HepG2 (cell line): ENCODE measurements around the gene RNMT. TPM values are rescaled to one million over a fixed set of nuclear protein-coding genes. Genes with fewer than 3 reads are reported as not detected.
A peak's percentile ranks its signal among the peaks of the same experiment; 100 is the strongest.

Experiments
- AGO1 ChIP-seq: fragments of 200-400 bp; formaldehyde crosslinking; IDR thresholded peaks from 2 replicates; pipeline ENCODE4 v1.6.1; 2017; ENCODE audit warnings: mild to moderate bottlenecking, low read depth, low read length, moderate library complexity; ENCODE audit not compliant: poor library complexity, severe bottlenecking
- ARNTL ChIP-seq: sonication (generic); formaldehyde crosslinking; IDR thresholded peaks from 2 replicates; pipeline ENCODE4 v1.4.0; 2020; ENCODE audit warnings: mild to moderate bottlenecking, missing genetic modification reagents
- ESRRA ChIP-seq: sonication (generic); formaldehyde crosslinking; IDR thresholded peaks from 2 replicates; pipeline ENCODE4 v1.5.1; 2020; ENCODE audit warnings: mild to moderate bottlenecking, low read depth, missing genetic modification reagents
- FOSL2 ChIP-seq: sonication (generic); formaldehyde crosslinking; IDR thresholded peaks from 2 replicates; pipeline ENCODE4 v1.4.0; 2020; ENCODE audit warnings: missing genetic modification reagents
- HNRNPK ChIP-seq: fragments of 200-400 bp; formaldehyde crosslinking; IDR thresholded peaks from 2 replicates; pipeline ENCODE4 v1.6.1; 2018; ENCODE audit warnings: low read length, low read depth, moderate library complexity, mild to moderate bottlenecking; ENCODE audit not compliant: poor library complexity, severe bottlenecking
- MXD4 ChIP-seq: IDR thresholded peaks from 2 replicates; pipeline ENCODE4 v1.6.1; 2016; ENCODE audit warnings: mild to moderate bottlenecking, missing biosample characterization, missing genetic modification reagents
- NAIF1 ChIP-seq: sonication (generic); formaldehyde crosslinking; IDR thresholded peaks from 2 replicates; pipeline ENCODE4 v1.5.0; 2020; ENCODE audit warnings: mild to moderate bottlenecking, missing genetic modification reagents, borderline replicate concordance
- PHF20 ChIP-seq: sonication (generic); formaldehyde crosslinking; IDR thresholded peaks from 2 replicates; pipeline ENCODE4 v1.5.0; 2020; ENCODE audit warnings: mild to moderate bottlenecking, missing genetic modification reagents
- PHF21A ChIP-seq: sonication (generic); formaldehyde crosslinking; IDR thresholded peaks from 2 replicates; pipeline ENCODE4 v1.5.0; 2020; ENCODE audit warnings: mild to moderate bottlenecking, missing genetic modification reagents
- SCMH1 ChIP-seq: sonication (generic); formaldehyde crosslinking; IDR thresholded peaks from 2 replicates; pipeline ENCODE4 v1.9.0; 2021; ENCODE audit warnings: missing genetic modification reagents, mild to moderate bottlenecking, borderline replicate concordance
- SIX1 ChIP-seq: sonication (generic); formaldehyde crosslinking; IDR thresholded peaks from 2 replicates; pipeline ENCODE4 v1.4.0; 2020; ENCODE audit warnings: missing genetic modification reagents, borderline replicate concordance
- THYN1 ChIP-seq: sonication (generic); formaldehyde crosslinking; IDR thresholded peaks from 2 replicates; pipeline ENCODE4 v1.8.1; 2023; ENCODE audit warnings: low read depth, mild to moderate bottlenecking, moderate library complexity, missing genetic modification reagents, borderline replicate concordance
- ZBTB7A ChIP-seq: sonication (generic); formaldehyde crosslinking; IDR thresholded peaks from 2 replicates; pipeline ENCODE4 v1.8.0; 2022; ENCODE audit warnings: mild to moderate bottlenecking, missing genetic modification reagents
- ZNF598 ChIP-seq: sonication (generic); formaldehyde crosslinking; IDR thresholded peaks from 2 replicates; pipeline ENCODE4 v1.5.1; 2020; ENCODE audit warnings: mild to moderate bottlenecking, missing genetic modification reagents, borderline replicate concordance
- ZNF619 ChIP-seq: sonication (generic); formaldehyde crosslinking; IDR thresholded peaks from 2 replicates; pipeline ENCODE4 v1.4.0; 2020; ENCODE audit warnings: mild to moderate bottlenecking, missing genetic modification reagents
- polyA plus RNA-seq, 8 experiments: library from polyadenylated mRNA; depleted of rRNA in 3 of 8; stranded (reverse) in 7 of 8; unstranded in 1 of 8; fragments of >200 nt; fragmentation: Illumina TruSeq in 4 of 8; extraction: Trizol in 4 of 8; gene quantifications; 2 replicates each; pipeline versions ENCODE4 v1.2.1 to v1.2.3, GENCODE V29; 2011 to 2016; ENCODE audit warnings: low read depth in 4 of 8, missing spikeins in 1 of 8, mixed read lengths in 1 of 8; ENCODE audit not compliant: insufficient read depth in 1 of 8
- total RNA-seq, 5 experiments: library from RNA; depleted of rRNA; stranded (reverse); fragments of >200 nt; fragmentation: Illumina TruSeq; extraction: Trizol; gene quantifications; 2 replicates each; pipeline ENCODE4 v1.2.3, GENCODE V29; 2016; ENCODE audit warnings: low read depth in 1 of 5
- TF ChIP-seq, protein P1 (sequence below): sonication (generic); formaldehyde crosslinking; IDR thresholded peaks from 2 replicates; pipeline ENCODE4 v1.8.1; 2023; ENCODE audit warnings: mild to moderate bottlenecking, inconsistent platforms, moderate library complexity, missing genetic modification reagents, borderline replicate concordance
- TF ChIP-seq, protein P2 (sequence below): sonication (generic); formaldehyde crosslinking; IDR thresholded peaks from 2 replicates; pipeline ENCODE4 v1.8.0; 2022; ENCODE audit warnings: missing genetic modification reagents, mild to moderate bottlenecking, moderate library complexity, borderline replicate concordance
- TF ChIP-seq, protein P3 (sequence below): sonication (generic); formaldehyde crosslinking; IDR thresholded peaks from 2 replicates; pipeline ENCODE4 v1.9.0; 2021; ENCODE audit warnings: missing genetic modification reagents, borderline replicate concordance
- TF ChIP-seq, protein P4 (sequence below): sonication (generic); formaldehyde crosslinking; IDR thresholded peaks from 2 replicates; pipeline ENCODE4 v1.8.0; 2022; ENCODE audit warnings: mild to moderate bottlenecking, missing genetic modification reagents, borderline replicate concordance
- TF ChIP-seq, protein P5 (sequence below): sonication (generic); formaldehyde crosslinking; IDR thresholded peaks from 2 replicates; pipeline ENCODE4 v1.4.0; 2020; ENCODE audit warnings: mild to moderate bottlenecking, missing genetic modification reagents

Gene RNMT
- total and polyA plus RNA-seq, 2 of the 13 experiments (the other 11 are each of a cell fraction or from before 2014, with no cell fraction given) = 22.9 to 24.4 TPM

DNA sequence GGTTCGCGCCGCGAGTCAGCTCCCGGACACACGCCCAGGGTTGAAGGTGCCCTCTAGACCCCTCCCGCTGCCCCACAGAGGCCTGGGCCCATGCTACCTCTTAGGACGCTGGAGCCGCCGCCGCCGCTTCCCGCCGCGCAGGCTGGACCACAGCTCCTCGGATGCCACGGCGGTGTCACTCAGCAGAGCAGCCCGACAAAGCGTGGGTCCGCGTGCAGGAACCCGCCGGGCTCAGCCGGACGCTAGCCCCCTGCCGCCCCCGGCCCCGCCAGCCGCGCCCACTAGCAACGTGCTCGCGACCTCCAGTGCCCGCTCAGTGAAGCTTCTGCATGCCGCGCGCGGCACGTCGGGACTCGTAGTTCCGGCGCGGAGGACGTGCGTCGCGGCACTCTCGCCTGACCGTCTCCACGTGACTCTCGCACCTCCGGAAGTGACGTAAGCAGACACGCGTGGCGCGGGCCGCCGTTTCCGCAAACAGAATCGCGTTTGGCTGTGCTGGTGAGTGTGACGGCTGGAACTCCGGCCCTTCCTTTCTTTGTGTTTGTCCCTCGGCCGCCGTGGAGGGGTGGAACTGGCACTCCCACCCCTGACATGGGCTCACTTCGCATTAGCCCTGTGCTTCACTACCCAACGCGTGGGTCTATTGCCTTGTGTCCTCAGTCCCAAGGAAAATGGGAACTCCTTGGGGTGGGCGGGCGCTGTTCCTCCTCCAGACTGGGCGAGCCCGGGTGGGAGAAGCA lies at the start of gene RNMT, which contains the start of gene FAM210A (continued):
- TF ChIP-seq, protein P1, sequence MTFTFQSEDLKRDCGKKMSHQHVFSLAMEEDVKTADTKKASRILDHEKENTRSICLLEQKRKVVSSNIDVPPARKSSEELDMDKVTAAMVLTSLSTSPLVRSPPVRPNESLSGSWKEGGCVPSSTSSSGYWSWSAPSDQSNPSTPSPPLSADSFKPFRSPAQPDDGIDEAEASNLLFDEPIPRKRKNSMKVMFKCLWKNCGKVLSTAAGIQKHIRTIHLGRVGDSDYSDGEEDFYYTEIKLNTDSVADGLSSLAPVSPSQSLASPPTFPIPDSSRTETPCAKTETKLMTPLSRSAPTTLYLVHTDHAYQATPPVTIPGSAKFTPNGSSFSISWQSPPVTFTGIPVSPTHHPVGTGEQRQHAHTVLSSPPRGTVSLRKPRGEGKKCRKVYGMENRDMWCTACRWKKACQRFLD (CRISPR knock-in tag) = peak; percentile 65; the same call in 1 of the 2 replicates
- peak; percentile 95 for TF ChIP-seq ESRRA
- TF ChIP-seq, protein P2, sequence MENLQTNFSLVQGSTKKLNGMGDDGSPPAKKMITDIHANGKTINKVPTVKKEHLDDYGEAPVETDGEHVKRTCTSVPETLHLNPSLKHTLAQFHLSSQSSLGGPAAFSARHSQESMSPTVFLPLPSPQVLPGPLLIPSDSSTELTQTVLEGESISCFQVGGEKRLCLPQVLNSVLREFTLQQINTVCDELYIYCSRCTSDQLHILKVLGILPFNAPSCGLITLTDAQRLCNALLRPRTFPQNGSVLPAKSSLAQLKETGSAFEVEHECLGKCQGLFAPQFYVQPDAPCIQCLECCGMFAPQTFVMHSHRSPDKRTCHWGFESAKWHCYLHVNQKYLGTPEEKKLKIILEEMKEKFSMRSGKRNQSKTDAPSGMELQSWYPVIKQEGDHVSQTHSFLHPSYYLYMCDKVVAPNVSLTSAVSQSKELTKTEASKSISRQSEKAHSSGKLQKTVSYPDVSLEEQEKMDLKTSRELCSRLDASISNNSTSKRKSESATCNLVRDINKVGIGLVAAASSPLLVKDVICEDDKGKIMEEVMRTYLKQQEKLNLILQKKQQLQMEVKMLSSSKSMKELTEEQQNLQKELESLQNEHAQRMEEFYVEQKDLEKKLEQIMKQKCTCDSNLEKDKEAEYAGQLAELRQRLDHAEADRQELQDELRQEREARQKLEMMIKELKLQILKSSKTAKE (CRISPR knock-in tag) = peak; percentile 44; the same call in 1 of the 2 replicates
- peak; percentile 57; the same call in 1 of the 2 replicates for TF ChIP-seq FOSL2
- no peak for TF ChIP-seq SCMH1 (CRISPR knock-in tag)
- TF ChIP-seq SIX1 (CRISPR knock-in tag) = no peak
- no peak for TF ChIP-seq AGO1
- TF ChIP-seq NAIF1 (CRISPR knock-in tag) = peak; percentile 88
- TF ChIP-seq ZNF619 (CRISPR knock-in tag) = peak; percentile 95; the same call in 1 of the 2 replicates
- TF ChIP-seq, protein P3, sequence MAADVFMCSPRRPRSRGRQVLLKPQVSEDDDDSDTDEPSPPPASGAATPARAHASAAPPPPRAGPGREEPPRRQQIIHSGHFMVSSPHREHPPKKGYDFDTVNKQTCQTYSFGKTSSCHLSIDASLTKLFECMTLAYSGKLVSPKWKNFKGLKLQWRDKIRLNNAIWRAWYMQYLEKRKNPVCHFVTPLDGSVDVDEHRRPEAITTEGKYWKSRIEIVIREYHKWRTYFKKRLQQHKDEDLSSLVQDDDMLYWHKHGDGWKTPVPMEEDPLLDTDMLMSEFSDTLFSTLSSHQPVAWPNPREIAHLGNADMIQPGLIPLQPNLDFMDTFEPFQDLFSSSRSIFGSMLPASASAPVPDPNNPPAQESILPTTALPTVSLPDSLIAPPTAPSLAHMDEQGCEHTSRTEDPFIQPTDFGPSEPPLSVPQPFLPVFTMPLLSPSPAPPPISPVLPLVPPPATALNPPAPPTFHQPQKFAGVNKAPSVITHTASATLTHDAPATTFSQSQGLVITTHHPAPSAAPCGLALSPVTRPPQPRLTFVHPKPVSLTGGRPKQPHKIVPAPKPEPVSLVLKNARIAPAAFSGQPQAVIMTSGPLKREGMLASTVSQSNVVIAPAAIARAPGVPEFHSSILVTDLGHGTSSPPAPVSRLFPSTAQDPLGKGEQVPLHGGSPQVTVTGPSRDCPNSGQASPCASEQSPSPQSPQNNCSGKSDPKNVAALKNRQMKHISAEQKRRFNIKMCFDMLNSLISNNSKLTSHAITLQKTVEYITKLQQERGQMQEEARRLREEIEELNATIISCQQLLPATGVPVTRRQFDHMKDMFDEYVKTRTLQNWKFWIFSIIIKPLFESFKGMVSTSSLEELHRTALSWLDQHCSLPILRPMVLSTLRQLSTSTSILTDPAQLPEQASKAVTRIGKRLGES (CRISPR knock-in tag) = peak; percentile 68; the same call in 1 of the 2 replicates
- TF ChIP-seq, protein P4, sequence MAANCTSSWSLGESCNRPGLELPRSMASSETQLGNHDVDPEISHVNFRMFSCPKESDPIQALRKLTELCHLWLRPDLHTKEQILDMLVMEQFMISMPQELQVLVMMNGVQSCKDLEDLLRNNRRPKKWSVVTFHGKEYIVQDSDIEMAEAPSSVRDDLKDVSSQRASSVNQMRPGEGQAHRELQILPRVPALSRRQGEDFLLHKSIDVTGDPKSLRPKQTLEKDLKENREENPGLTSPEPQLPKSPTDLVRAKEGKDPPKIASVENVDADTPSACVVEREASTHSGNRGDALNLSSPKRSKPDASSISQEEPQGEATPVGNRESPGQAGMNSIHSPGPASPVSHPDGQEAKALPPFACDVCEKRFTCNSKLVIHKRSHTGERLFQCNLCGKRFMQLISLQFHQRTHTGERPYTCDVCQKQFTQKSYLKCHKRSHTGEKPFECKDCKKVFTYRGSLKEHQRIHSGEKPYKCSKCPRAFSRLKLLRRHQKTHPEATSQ (CRISPR knock-in tag) = no peak; the same call in 1 of the 2 replicates
- TF ChIP-seq HNRNPK = no peak
- TF ChIP-seq, protein P5, sequence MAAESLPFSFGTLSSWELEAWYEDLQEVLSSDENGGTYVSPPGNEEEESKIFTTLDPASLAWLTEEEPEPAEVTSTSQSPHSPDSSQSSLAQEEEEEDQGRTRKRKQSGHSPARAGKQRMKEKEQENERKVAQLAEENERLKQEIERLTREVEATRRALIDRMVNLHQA (CRISPR knock-in tag) = no peak
- peak; percentile 98 for TF ChIP-seq ZBTB7A (CRISPR knock-in tag)
- 0 out of 2 replicates have a peak, but pooled peaks have one; percentile 45 for TF ChIP-seq ZNF598 (CRISPR knock-in tag)
- TF ChIP-seq THYN1 (CRISPR knock-in tag) = no peak; the same call in 1 of the 2 replicates
- peak; percentile 98 for TF ChIP-seq MXD4 (CRISPR knock-in tag)
- peak; percentile 99 for TF ChIP-seq ARNTL (CRISPR knock-in tag)
- TF ChIP-seq PHF21A (CRISPR knock-in tag) = no peak; the same call in 1 of the 2 replicates
- peak; percentile 88 for TF ChIP-seq PHF20 (CRISPR knock-in tag)
